Umbilical cord (tissue), 2 donors: ENCODE measurements around the gene CYP1B1. TPM values are rescaled to one million over a fixed set of nuclear protein-coding genes. Genes with fewer than 3 reads are reported as not detected.
"Not testable (repeated sequence)": the region's sequence is repeated elsewhere in the genome, so short reads cannot be mapped to it uniquely, and the experiment has no call there.

Source experiments
- DNase-seq: peaks from one replicate; pipeline ENCODE4 v3.0.0-alpha.2; 2015; ENCODE audit warnings: low spot score
- total RNA-seq: library from RNA; depleted of rRNA; stranded (reverse); fragments of >200 nt; gene quantifications from one replicate; pipeline ENCODE4 v1.2.3, GENCODE V29; 2014; ENCODE audit warnings: low replicate concordance; ENCODE audit not compliant: insufficient read depth

CYP1B1 gene
- total RNA-seq, 1 donor from 2014 or later, result 24.8 TPM

GRCh38 chr2:38037757-38038621 lies 38.0 kb downstream of the CYP1B1 start:
- peak; percentile 58 for DNase-seq

GRCh38 chr2:38037325-38037724 lies 38.6 kb downstream of the CYP1B1 start:
- DNase-seq, result no peak

GRCh38 chr2:38035968-38036367 lies 40.0 kb downstream of the CYP1B1 start:
- no peak for DNase-seq

- DNase-seq, result no peak
Observed at GRCh38 chr2:38033646-38034045, 42.3 kb downstream of the CYP1B1 start.

- DNase-seq, result no peak
Observed at GRCh38 chr2:38032946-38033345, 43.0 kb downstream of the CYP1B1 start.

- DNase-seq, result no peak
Observed at GRCh38 chr2:38030635-38031355, 45.2 kb downstream of the CYP1B1 start.

- no peak for DNase-seq
Observed at GRCh38 chr2:38029512-38029911, 46.4 kb downstream of the CYP1B1 start.

GRCh38 chr2:38028829-38029228 lies 47.1 kb downstream of the CYP1B1 start:
- DNase-seq, result no peak

GRCh38 chr2:38026846-38027245 lies 49.1 kb downstream of the CYP1B1 start:
- DNase-seq, result no peak

- DNase-seq, result no peak
Observed at GRCh38 chr2:38021589-38021988, 54.4 kb downstream of the CYP1B1 start.

GRCh38 chr2:38020359-38021069 lies 55.4 kb downstream of the CYP1B1 start:
- not testable (repeated sequence) for DNase-seq

GRCh38 chr2:38017836-38018235 lies 58.1 kb downstream of the CYP1B1 start:
- no peak for DNase-seq

Other genes with a start within 250 kb of the CYP1B1 start
- gene RMDN2, start 150.9 kb downstream of the CYP1B1 start, total RNA-seq, result 31.8 TPM